Smooth muscle cell of the pulmonary artery (primary cell): ENCODE results near the gene GM2A. TPM values are rescaled to one million over a fixed set of nuclear protein-coding genes. Genes with fewer than 3 reads are reported as not detected.

Experiments used
- total RNA-seq: library from RNA; depleted of rRNA; stranded (reverse); fragments of >200 nt; gene quantifications from 2 replicates; pipeline ENCODE4 v1.2.3, GENCODE V29; 2014

GM2A gene
- total RNA-seq, result 30.6 and 38.9 TPM in 2 replicates

GRCh38 chr5:151252762-151253604 is at the start of gene GM2A:
TSS of gene GM2A (plus strand) at chr5:151253185. CDS start at chr5:151253217, 32 bp downstream.

GRCh38 chr5:151223447-151224264 is 29.3 kb upstream of the GM2A start, which contains the start of gene CCDC69:
TSS of gene CCDC69 (minus strand) at chr5:151224092. CDS start at chr5:151223970, 122 bp downstream.

GRCh38 chr5:151303666-151304065 is 50.7 kb downstream of the GM2A start, which contains the start of gene SLC36A3:
TSS of gene SLC36A3 (minus strand) at chr5:151303766. CDS start at chr5:151303354, 412 bp downstream.

Other genes with a start within 250 kb of the GM2A start
- 29.7 and 56.0 TPM in 2 replicates for gene GPX3, start 232.6 kb upstream of the GM2A start, total RNA-seq
- gene TNIP1, start 172.2 kb upstream of the GM2A start, total RNA-seq, result 98.7 and 159 TPM in 2 replicates
- gene ANXA6, start 95.4 kb upstream of the GM2A start, total RNA-seq, result 390 and 433 TPM in 2 replicates
- gene CCDC69, start 29.1 kb upstream of the GM2A start, total RNA-seq, result 0.65 and 1.0 TPM in 2 replicates
- not detected in 2 replicates for gene SLC36A3, start 50.6 kb downstream of the GM2A start, total RNA-seq
- not detected in 2 replicates for gene SLC36A2, start 94.4 kb downstream of the GM2A start, total RNA-seq
- 8.1 and 9.7 TPM in 2 replicates for gene SLC36A1, start 194.4 kb downstream of the GM2A start, total RNA-seq